HG02623 (cell line): ENCODE data around the gene XCL2.

ENCODE experiments used
- ATAC-seq: cut with Tn5 transposase; IDR thresholded peaks from one replicate; pipeline ENCODE4 v1.9.1; 2021; ENCODE audit warnings: moderate library complexity; ENCODE audit not compliant: unreplicated experiment

Gene XCL2

DNA sequence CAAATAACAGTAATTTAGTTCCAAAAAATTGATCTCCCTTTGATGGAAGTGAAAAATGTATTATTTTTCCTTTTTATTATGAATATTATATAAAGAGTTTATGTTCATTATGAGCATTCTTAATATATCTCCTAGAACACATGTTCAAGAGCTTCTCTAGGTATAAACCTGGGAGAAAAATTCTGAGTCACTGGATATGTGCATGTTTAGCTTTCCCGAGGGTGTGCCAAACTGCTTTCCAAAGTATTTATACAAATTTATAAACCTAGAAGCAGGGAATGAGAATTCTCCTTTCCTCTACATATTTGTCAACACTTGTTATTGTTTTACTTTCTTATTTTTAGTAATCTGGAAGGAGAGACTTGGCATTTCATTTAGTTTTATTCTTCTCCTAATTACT, 25.0 kb downstream of the XCL2 start:
- no peak for ATAC-seq

GRCh38 chr1:168518201-168518689, 25.6 kb downstream of the XCL2 start:
- ATAC-seq: no peak

- no peak for ATAC-seq
Measured at GRCh38 chr1:168514455-168514854, 29.3 kb downstream of the XCL2 start.

DNA sequence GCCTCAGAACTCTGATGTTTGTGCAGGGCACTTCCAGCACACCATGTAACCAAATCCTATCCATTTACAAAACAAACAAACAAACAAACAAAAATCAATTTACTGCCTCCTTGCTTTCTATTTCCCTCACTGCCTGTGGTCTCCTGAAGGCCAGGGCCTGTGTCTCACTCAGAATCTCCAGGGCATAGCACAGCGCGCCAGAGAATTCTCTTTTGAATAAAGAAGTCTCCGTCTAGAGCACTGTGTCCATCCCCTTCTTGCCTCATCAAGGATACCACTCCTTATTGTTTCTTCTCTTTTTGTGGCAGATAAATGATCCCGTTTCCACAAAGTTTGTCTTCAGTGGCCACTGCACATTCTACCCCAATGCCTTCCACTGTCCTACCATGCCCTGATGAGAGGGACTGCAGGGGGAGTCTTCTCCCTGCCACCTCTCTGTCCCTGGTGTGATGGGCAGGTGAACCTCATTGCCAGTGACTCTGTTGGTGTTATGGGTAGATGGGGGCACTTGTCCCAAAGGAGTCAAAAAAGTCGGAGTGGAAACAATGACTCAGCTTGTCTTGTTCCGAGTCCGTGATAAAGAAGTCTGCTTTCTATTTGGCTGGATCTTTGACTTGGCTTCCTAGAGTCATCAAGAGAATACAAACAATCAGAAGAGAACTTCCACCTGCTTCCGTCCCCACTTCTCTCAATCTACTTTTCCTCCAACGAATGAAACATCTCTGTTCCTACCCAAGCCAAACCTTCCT, 30.0 kb downstream of the XCL2 start:
- no peak for ATAC-seq

DNA sequence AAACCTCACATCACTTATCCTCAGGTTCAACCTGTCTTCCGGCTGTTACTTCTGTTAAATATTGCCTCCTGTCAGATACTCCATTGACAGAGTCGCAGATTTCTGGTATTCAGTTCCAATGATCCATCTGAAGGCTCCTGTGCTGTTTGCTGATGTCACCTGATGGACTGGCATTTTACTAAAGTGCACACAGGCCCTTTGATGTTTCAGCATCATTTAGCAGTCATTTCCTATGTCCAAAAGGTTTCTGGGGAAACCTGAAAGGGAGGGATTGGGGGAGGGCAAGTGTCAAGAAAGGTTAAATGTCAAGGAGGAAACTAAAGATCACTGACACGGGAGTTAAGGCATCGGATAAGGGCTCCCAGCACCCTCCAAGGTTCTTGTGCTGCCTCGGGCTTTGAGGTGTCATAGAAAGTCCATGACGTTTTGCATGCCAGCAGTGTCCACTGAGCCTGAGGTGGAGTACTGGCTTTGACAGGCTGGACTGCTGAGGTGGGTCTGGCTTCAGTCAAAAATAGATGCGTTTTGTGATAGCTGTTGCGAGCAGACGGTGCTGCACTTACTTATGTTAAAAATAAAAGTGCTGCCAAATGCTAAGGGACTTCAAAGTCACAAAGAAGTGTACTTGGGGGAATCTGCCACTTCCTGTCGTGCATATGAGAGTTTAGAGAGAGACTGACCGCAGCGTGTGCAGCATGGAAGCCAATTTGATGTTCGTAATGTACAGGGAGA, 30.8 kb downstream of the XCL2 start:
- no peak for ATAC-seq

GRCh38 chr1:168509875-168510791, 33.7 kb downstream of the XCL2 start:
- peak; percentile 71 for ATAC-seq

DNA sequence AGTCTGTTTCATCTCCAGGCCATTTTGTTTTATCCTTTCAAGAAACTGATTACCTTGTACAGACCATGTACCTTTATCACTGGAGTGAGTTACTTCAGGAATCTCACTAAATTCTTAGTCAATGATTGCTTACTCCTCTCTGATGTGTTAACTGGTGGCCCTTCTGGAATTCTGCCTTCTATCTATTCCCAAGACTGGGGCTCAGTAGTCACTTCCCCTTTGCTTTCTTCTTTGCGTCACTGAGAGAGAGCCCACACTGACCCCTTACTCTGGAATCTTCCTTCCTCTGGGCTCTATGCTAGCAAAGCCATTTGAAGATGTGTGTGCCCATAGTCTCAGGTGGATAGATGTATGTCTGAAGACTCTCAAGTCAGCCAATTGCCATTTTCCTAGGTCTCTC, 34.6 kb downstream of the XCL2 start:
- no peak for ATAC-seq

- ATAC-seq: no peak
Measured at GRCh38 chr1:168507828-168508227, 36.0 kb downstream of the XCL2 start.

DNA sequence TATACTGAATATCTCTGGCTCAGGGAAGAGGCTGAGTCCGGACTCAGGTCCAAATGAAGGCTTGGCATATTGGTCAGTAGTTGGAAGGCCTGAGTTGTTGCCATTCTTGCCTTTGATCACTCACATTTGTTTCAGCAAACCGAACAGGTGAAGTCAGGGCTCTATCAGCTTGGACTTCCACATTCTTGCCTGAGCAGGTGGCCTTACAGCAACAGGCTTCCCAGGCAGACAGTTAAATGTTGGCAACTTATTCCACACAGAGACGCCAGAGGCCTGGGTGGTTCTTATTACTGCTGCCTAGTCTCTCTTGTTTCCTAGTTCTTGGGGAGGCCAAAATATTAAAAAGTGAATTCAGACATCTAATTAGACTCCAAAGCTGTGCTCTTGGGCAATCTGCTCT, 36.6 kb downstream of the XCL2 start:
- ATAC-seq: no peak

GRCh38 chr1:168506204-168506819, 37.5 kb downstream of the XCL2 start:
- ATAC-seq: no peak

GRCh38 chr1:168505006-168505405, 38.8 kb downstream of the XCL2 start:
- ATAC-seq: no peak

- ATAC-seq: peak; percentile 61
Measured at GRCh38 chr1:168504064-168504837, 39.5 kb downstream of the XCL2 start.

DNA sequence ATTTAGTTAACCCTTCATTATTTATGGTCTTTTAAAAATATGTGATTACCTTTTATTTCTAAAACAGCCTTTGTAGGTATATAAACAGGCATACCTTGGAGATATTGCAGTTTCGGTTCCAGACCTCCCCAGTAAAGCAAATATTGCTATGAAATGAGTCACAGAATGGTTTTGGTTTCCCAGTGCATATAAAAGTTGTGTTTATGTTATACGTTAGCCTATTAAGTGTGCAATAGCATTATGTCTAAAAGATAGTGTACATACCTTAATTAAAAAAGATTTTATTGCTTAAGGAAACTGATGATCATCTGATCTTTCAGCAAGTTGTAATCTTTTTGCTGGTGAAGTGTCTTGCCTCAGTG, 44.1 kb downstream of the XCL2 start:
- no peak for ATAC-seq

DNA sequence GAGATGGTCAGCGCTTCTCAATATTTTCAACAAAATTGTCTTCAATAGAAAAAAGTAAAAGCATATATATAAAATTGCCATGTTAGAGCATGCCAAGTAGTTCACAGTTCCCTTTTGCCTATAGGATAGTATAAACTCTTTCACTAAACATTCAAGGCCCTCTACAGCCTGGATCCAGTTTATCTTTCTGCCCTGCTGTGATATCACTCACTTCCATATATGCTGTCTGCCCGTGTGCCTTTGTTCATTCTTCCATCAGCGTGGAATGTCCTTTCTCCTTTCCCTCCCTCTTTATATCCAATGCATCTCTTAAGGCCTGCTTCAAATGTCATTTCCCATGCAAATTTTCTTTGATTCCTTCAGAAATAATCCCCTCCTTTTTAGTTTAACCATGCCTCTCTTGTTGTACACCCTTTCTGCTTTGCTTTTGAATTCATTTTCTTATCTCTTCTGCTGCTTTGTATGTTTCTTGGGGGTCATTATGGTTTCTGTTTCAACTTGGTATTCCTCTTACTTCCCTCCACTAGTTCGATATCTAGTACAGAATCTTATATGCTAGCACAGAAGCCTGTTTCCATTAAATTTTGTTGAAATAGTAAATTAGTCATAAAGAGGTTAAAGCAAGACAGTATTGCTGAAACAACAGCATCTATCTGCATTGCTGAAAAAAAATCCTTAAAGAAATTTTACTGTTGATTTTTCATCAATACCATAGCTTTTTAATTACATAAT, 44.7 kb downstream of the XCL2 start:
- ATAC-seq: no peak

GRCh38 chr1:168498159-168498631, 45.6 kb downstream of the XCL2 start:
- no peak for ATAC-seq

- ATAC-seq: no peak
Measured at GRCh38 chr1:168497376-168497950, 46.3 kb downstream of the XCL2 start.

- ATAC-seq: no peak
Measured at GRCh38 chr1:168491527-168492164, 52.2 kb downstream of the XCL2 start.
